Measurements from ENCODE around the gene NKAIN1. TPM values are rescaled to one million over a fixed set of nuclear protein-coding genes. Genes with fewer than 3 reads are reported as not detected.

Gene NKAIN1
- total RNA-seq, 1 donor from 2014 or later = 3.5 TPM

DNA sequence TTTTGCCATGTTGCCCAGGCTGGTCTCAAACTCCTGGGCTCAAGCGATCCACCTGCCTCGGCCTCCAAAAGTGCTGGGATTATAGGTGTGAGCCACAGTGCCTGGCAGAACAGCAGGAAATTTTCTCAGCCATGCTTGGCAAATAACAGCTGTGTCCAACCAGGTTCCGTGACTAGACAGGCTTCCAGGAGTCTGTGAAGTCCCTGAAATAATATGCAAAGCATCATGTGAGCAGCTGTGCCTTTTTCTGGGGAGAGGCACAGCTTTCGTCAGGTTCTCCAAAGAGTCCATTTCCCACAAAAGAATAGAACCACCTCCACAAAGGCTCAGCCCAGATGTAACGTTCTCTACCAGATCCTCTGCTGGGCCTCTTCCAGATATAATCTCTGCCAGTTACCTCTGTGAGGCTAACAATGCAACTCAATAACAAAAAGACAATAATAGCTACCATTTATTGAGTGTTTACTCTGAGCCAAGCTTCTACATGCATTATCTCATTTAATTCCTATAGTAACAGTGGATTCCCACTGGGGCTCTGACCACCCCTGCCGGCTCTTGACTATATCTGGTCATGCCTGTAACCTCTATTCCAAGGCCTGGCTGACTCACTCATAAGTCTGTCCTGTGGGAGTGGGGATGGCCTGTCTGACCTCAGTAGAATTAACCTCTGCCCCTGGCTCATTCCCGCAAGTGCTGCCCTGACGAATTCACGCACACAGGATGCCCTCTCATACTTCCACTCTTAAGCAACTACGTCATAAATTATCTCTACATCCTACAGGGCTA, 4.0 kb upstream of the NKAIN1 start:
- no peak overlapping the region for H3K4me3 Mint-ChIP-seq (ENCODE audit: unreplicated experiment)
- DNase-seq (ENCODE audit: low spot score) = peak; percentile 14

DNA sequence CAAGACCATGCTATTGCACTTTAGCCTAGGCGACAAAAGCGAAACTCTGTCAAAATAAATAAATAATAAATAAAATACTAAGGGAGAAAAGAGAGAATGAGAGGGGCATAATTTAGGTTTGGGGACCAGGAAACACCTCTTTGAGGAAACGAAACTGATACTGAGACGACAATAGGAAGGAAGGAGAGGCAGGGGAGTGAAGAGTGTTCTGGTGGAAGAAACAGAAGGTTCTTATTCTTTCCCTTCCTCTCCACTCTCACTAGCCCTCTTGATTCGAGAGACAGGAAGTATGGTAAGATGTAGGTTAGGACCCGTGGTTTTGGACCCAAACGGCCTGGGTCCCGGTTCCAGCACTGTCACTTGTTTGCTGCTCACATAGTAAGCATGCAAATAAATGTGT, 1.6 kb upstream of the NKAIN1 start:
- TF ChIP-seq, protein P1, sequence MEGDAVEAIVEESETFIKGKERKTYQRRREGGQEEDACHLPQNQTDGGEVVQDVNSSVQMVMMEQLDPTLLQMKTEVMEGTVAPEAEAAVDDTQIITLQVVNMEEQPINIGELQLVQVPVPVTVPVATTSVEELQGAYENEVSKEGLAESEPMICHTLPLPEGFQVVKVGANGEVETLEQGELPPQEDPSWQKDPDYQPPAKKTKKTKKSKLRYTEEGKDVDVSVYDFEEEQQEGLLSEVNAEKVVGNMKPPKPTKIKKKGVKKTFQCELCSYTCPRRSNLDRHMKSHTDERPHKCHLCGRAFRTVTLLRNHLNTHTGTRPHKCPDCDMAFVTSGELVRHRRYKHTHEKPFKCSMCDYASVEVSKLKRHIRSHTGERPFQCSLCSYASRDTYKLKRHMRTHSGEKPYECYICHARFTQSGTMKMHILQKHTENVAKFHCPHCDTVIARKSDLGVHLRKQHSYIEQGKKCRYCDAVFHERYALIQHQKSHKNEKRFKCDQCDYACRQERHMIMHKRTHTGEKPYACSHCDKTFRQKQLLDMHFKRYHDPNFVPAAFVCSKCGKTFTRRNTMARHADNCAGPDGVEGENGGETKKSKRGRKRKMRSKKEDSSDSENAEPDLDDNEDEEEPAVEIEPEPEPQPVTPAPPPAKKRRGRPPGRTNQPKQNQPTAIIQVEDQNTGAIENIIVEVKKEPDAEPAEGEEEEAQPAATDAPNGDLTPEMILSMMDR (IDR thresholded peaks at IDR 0.05) = no peak
- H3K36me3 Mint-ChIP-seq (ENCODE audit: low read depth) = no peaks in the 10 kb centered on the region
- no peaks in the 10 kb centered on the region for H3K9me3 Mint-ChIP-seq (ENCODE audit: low read depth)
- peaks cover 12% of the 10 kb centered on the region for H3K4me1 Mint-ChIP-seq (ENCODE audit: low read depth)
- peaks cover 16% of the 10 kb centered on the region for H3K27me3 Mint-ChIP-seq (ENCODE audit: low read depth)
- no peak overlapping the region for H3K4me3 Mint-ChIP-seq (ENCODE audit: unreplicated experiment)
- no peak for DNase-seq (ENCODE audit: low spot score)
- H3K27ac Mint-ChIP-seq (ENCODE audit: unreplicated experiment) = no peak overlapping the region

More for the DNA sequence above, 4.0 kb upstream of the NKAIN1 start:
- H3K4me1 Mint-ChIP-seq (ENCODE audit: low read depth) = peaks cover 10% of the 10 kb centered on the region
- TF ChIP-seq, protein P1 (IDR thresholded peaks at IDR 0.05) = no peak
- no peaks in the 10 kb centered on the region for H3K36me3 Mint-ChIP-seq (ENCODE audit: low read depth)
- no peak overlapping the region for H3K27ac Mint-ChIP-seq (ENCODE audit: unreplicated experiment)
- H3K27me3 Mint-ChIP-seq (ENCODE audit: low read depth) = peaks cover 11% of the 10 kb centered on the region
- H3K9me3 Mint-ChIP-seq (ENCODE audit: low read depth) = no peaks in the 10 kb centered on the region

DNA sequence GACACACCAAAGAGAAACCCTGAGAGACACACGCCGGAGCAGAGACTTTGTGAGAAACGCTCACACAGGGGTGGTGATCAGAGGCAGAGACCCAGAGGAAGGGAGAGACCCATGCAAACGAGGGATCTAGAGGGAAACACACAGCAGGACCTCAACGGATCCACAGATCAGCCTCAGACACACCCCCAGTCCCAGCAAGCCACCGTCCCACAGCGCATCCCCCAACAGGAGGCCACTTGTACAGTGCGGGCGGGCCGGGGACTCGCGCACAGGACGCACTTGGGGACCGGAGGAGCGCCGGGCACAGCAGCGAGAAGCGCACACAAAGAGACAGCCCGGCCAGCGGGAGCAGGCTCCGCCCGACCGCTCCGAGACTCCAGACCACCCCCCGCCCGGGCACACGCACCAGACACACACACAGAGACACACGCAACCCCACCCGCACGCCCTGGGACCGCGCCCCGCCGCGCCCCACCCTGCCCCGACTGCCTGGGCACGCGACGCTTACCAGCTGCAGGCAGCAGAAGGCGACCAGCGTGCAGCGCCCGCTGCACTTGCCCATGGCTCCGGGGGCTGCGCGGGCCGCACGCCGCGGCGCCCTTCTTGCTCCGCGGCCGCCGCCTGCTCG, 587 bp downstream of the NKAIN1 start:
- no peak overlapping the region for H3K27ac Mint-ChIP-seq (ENCODE audit: unreplicated experiment)
- TF ChIP-seq, protein P1 (IDR thresholded peaks at IDR 0.05) = no peak
- DNase-seq (ENCODE audit: low spot score) = peak; percentile 84

DNA sequence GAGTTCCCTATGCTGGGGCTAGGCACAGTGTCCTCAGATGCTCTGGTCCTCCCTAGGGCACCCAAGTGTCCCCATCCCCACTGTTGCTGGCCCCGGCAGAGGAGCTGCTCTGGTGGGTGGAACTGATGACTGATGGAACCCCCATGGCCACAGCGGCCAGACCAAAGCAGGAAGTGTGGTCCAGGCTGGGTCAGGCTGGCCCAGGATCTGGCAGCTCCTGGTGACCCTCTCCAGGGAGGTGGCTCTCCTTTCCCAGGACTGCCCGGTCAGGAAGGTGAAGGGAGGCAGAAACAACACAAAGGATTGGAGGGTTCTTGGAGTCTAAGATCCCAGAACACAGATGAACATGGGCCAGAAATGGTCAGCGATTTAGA, 1.1 kb downstream of the NKAIN1 start:
- TF ChIP-seq, protein P1 (IDR thresholded peaks at IDR 0.05) = no peak
- H3K36me3 Mint-ChIP-seq (ENCODE audit: low read depth) = no peaks in the 10 kb centered on the region
- peak overlapping the region; percentile 77 for H3K4me3 Mint-ChIP-seq (ENCODE audit: unreplicated experiment)
- H3K9me3 Mint-ChIP-seq (ENCODE audit: low read depth) = no peaks in the 10 kb centered on the region
- DNase-seq (ENCODE audit: low spot score) = no peak
- no peak overlapping the region for H3K27ac Mint-ChIP-seq (ENCODE audit: unreplicated experiment)
- peaks cover 22% of the 10 kb centered on the region for H3K27me3 Mint-ChIP-seq (ENCODE audit: low read depth)
- peaks cover 12% of the 10 kb centered on the region for H3K4me1 Mint-ChIP-seq (ENCODE audit: low read depth)

More for the DNA sequence above, 587 bp downstream of the NKAIN1 start:
- no peaks in the 10 kb centered on the region for H3K9me3 Mint-ChIP-seq (ENCODE audit: low read depth)
- H3K4me3 Mint-ChIP-seq (ENCODE audit: unreplicated experiment) = peak overlapping the region; percentile 77
- H3K36me3 Mint-ChIP-seq (ENCODE audit: low read depth) = no peaks in the 10 kb centered on the region
- peaks cover 22% of the 10 kb centered on the region for H3K27me3 Mint-ChIP-seq (ENCODE audit: low read depth)
- H3K4me1 Mint-ChIP-seq (ENCODE audit: low read depth) = peaks cover 12% of the 10 kb centered on the region

DNA sequence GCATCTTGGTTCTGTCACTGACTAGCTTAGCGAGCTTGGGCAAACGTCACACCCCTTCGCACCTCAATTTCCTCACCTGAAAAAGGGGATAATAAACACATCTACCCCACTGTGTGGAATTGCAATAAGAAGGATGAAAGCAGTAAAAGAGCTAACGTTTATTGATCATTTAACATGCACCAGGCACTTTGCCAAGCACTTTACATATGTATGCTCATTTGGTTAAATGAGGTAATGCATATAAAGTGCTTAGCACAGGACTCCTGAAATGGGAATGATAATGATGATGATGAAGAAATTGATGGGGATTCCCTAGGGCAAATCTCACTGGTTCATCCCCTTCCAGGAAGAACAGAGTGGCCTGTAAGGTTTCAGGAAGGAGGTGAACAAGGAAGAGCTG, 4.8 kb downstream of the NKAIN1 start:
- H3K4me3 Mint-ChIP-seq (ENCODE audit: unreplicated experiment) = no peak overlapping the region
- no peak for DNase-seq (ENCODE audit: low spot score)
- H3K9me3 Mint-ChIP-seq (ENCODE audit: low read depth) = no peaks in the 10 kb centered on the region
- H3K27me3 Mint-ChIP-seq (ENCODE audit: low read depth) = peaks cover 13% of the 10 kb centered on the region
- no peak overlapping the region for H3K27ac Mint-ChIP-seq (ENCODE audit: unreplicated experiment)
- TF ChIP-seq, protein P1 (IDR thresholded peaks at IDR 0.05) = no peak
- H3K36me3 Mint-ChIP-seq (ENCODE audit: low read depth) = no peaks in the 10 kb centered on the region
- peaks cover 7% of the 10 kb centered on the region for H3K4me1 Mint-ChIP-seq (ENCODE audit: low read depth)
